Stimulated activated CD4-positive, alpha-beta T cell treated with anti-CD3 and anti-CD28 coated beads, Interleukin-15, amount 100 ng/mL, for 24 hours (primary cell): ENCODE data around the gene AKNA.

Experiments
- DNase-seq: peaks from one replicate; pipeline ENCODE4 v3.0.0-alpha.2; 2020

The AKNA gene

GRCh38 chr9:114416906-114417305 lies 29.1 kb upstream of the AKNA start:
- DNase-seq: no peak

GRCh38 chr9:114416290-114416689 lies 28.5 kb upstream of the AKNA start:
- DNase-seq: no peak

GRCh38 chr9:114414346-114414745 lies 26.6 kb upstream of the AKNA start:
- DNase-seq: no peak

GRCh38 chr9:114413861-114414301 lies 26.1 kb upstream of the AKNA start:
- no peak for DNase-seq

GRCh38 chr9:114412048-114412683 lies 24.4 kb upstream of the AKNA start:
- no peak for DNase-seq

GRCh38 chr9:114411452-114411851 lies 23.7 kb upstream of the AKNA start:
- DNase-seq: no peak

GRCh38 chr9:114410910-114411309 lies 23.1 kb upstream of the AKNA start:
- DNase-seq: no peak

- DNase-seq: no peak
These were observed 22.1 kb upstream of the AKNA start for GRCh38 chr9:114409842-114410241.

GRCh38 chr9:114409103-114409780 lies 21.5 kb upstream of the AKNA start:
- DNase-seq: no peak

- no peak for DNase-seq
These were observed 20.9 kb upstream of the AKNA start for GRCh38 chr9:114408645-114409044.

- DNase-seq: no peak
These were observed 20.1 kb upstream of the AKNA start for GRCh38 chr9:114407889-114408288.

GRCh38 chr9:114406441-114406840 lies 18.7 kb upstream of the AKNA start:
- DNase-seq: no peak

- DNase-seq: peak; percentile 83
These were observed 17.7 kb upstream of the AKNA start for GRCh38 chr9:114405294-114406034.

GRCh38 chr9:114404531-114404930 lies 16.7 kb upstream of the AKNA start:
- no peak for DNase-seq

GRCh38 chr9:114403153-114403756 lies 15.5 kb upstream of the AKNA start:
- no peak for DNase-seq

GRCh38 chr9:114401344-114401743 lies 13.6 kb upstream of the AKNA start:
- no peak for DNase-seq

- DNase-seq: no peak
These were observed 13.0 kb upstream of the AKNA start for GRCh38 chr9:114400772-114401171.

GRCh38 chr9:114400219-114400618 lies 12.4 kb upstream of the AKNA start:
- no peak for DNase-seq

- no peak for DNase-seq
These were observed 11.6 kb upstream of the AKNA start for GRCh38 chr9:114399381-114399780.

GRCh38 chr9:114397848-114398605 lies 10.2 kb upstream of the AKNA start:
- DNase-seq: peak; percentile 99

GRCh38 chr9:114397219-114397847 lies 9.6 kb upstream of the AKNA start:
- DNase-seq: no peak

- no peak for DNase-seq
These were observed 8.9 kb upstream of the AKNA start for GRCh38 chr9:114396558-114397218.
